Spleen (tissue), 11 donors: ENCODE measurements around the gene KCNE3. TPM values are rescaled to one million over a fixed set of nuclear protein-coding genes. Genes with fewer than 3 reads are reported as not detected.
A peak's percentile ranks its signal among the peaks of the same experiment; 100 is the strongest.

Experiments
- DNase-seq: peaks from one replicate; pipeline ENCODE4 v3.0.0-alpha.2; 2020
- H3K27ac ChIP-seq, 8 donors: fragments of 200-600 bp; sonication (generic) in 7 of 8; 1 replicate in 4 of 8; 2 replicates in 4 of 8; pipeline versions ENCODE4 v1.5.0 to v1.8.0; 2016 to 2021; ENCODE audit warnings: inconsistent platforms in 4 of 8, mild to moderate bottlenecking in 4 of 8, moderate library complexity in 1 of 8
- H3K27me3 ChIP-seq, 7 donors: fragments of 200-600 bp; sonication (generic) in 6 of 7; replicated peaks in 1 of 7; 1 replicate in 4 of 7; 2 replicates in 3 of 7; pipeline versions ENCODE4 v1.5.0 to v1.8.0; 2016 to 2021; ENCODE audit warnings: inconsistent platforms in 3 of 7, mild to moderate bottlenecking in 1 of 7
- H3K36me3 ChIP-seq, 6 donors: fragments of 200-600 bp; sonication (generic) in 5 of 6; 1 replicate in 4 of 6; 2 replicates in 2 of 6; pipeline versions ENCODE4 v1.5.0 to v1.8.0; 2016 to 2021; ENCODE audit warnings: inconsistent platforms in 2 of 6
- H3K4me1 ChIP-seq, 6 donors: fragments of 200-600 bp; sonication (generic) in 5 of 6; 1 replicate in 3 of 6; 2 replicates in 3 of 6; pipeline versions ENCODE4 v1.5.0 to v1.8.0; 2016 to 2021; ENCODE audit warnings: inconsistent platforms in 3 of 6
- H3K4me3 ChIP-seq, 8 donors: fragments of 200-600 bp; sonication (generic) in 7 of 8; 1 replicate in 4 of 8; 2 replicates in 4 of 8; pipeline versions ENCODE4 v1.5.0 to v1.8.0; 2016 to 2021; ENCODE audit warnings: inconsistent platforms in 4 of 8, mild to moderate bottlenecking in 4 of 8, moderate library complexity in 2 of 8
- H3K9me3 ChIP-seq, 8 donors: fragments of 200-600 bp; sonication (generic) in 7 of 8; 1 replicate in 4 of 8; 2 replicates in 4 of 8; pipeline versions ENCODE4 v1.5.0 to v1.8.0; 2016 to 2021; ENCODE audit warnings: inconsistent platforms in 4 of 8
- CTCF ChIP-seq, 11 experiments: fragments of 200-600 bp in 7 of 11; fragments of 450-650 bp in 4 of 11; sonication (generic) in 4 of 11; IDR thresholded peaks in 8 of 11; conservative IDR thresholded peaks in 3 of 11; 1 replicate in 7 of 11; 2 replicates in 4 of 11; pipeline versions ENCODE4 v1.4.0 to v1.8.0; 2016 to 2021; ENCODE audit warnings: antibody characterized with exemption in 11 of 11, inconsistent platforms in 4 of 11, mild to moderate bottlenecking in 1 of 11
- POLR2A ChIP-seq, 3 donors: fragments of 450-650 bp; IDR thresholded peaks; one replicate each; pipeline ENCODE4 v1.5.1; 2017; ENCODE audit warnings: antibody characterized with exemption in 3 of 3, mild to moderate bottlenecking in 1 of 3
- POLR2AphosphoS5 ChIP-seq, 3 donors: sonication (generic); formaldehyde crosslinking; IDR thresholded peaks; one replicate each; pipeline ENCODE4 v1.5.1; 2017; ENCODE audit warnings: antibody characterized with exemption in 3 of 3
- WGBS, 5 donors: extraction: QIAGEN DNeasy Blood & Tissue Kit in 3 of 5; methylation state at CpG; one replicate each; pipeline versions ENCODE4 v1.1.5 to v1.1.7; 2013 to 2018; 5-methylcytosine and 5-hydroxymethylcytosine counted together
- intact Hi-C: fragments of 100-400 bp; cut with DNase I; formaldehyde crosslinking; loops from one replicate; pipeline ENCODE4 v1.15.0; 2023; ENCODE audit warnings: low total_unique reads
- polyA plus RNA-seq, 3 donors: library from polyadenylated mRNA; stranded (reverse); fragments of 200-250 nt; gene quantifications; one replicate each; pipeline ENCODE4 v1.2.1, GENCODE V29; 2013
- total RNA-seq, 7 donors: library from RNA; depleted of rRNA in 3 of 7; stranded (reverse); fragments of >200 nt in 3 of 7; fragmentation: NEBNext Ultra II Directional in 4 of 7; extraction: Animal tissue kit (Norgen Biotek cat#: 25700) in 4 of 7; gene quantifications; one replicate each; pipeline versions ENCODE4 v1.1.0 to v1.2.1, GENCODE V29; 2016 to 2021
- donor health status: healthy with polysubstance abuse.
- donor health status: DM: no; HTN: no; CAD: no; lungs with moderate emphysema.
- donor health status: DM: no; HTN: no; CAD: no.
- donor health status: Bipolar disorder and iron deficiency.
- donor health status: healthy.
- donor health status: DM: no; HTN: no; CAD: no.
- donor health status: DM: yes; HTN: yes; CAD: no.

The KCNE3 gene
- total and polyA plus RNA-seq, 10 donors = 4.2 to 61.8 (median 23.3) TPM

DNA sequence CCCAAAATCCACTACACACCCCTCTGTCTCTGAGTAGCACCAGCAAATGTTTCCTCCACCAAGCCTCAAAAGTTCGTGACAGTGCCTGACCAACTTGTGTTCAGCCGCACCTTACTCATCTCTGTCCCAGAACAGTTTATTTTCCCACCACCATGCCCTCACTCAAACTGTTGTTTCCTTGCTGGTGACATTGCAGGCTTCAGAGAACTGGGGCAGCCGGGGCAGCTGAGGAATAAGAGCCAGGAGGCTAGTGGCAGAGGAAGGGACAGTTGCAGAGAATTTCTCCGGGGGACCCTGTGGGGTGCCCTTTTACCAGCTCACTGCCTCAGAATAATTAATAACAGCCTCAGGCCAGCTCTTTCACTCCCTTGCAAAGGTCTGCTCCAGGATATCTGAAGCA is 709 bp upstream of the KCNE3 start:
- H3K27me3 ChIP-seq = peaks cover 0 to 25% (median 0%) of the 10 kb centered on the region in 7 donors
- TF ChIP-seq POLR2A (IDR thresholded peaks at IDR 0.05) (no peak), CTCF (IDR thresholded peaks at IDR 0.05 in 8 of 11, conservative IDR thresholded peaks at IDR 0.05 in 3 of 11) (no peak), POLR2AphosphoS5 (IDR thresholded peaks at IDR 0.05) (no peak)
- intact Hi-C loops = no loop called here
- peak overlapping the region in 6 of 8 donors; percentile 63 to 86 (median 74) for H3K27ac ChIP-seq
- peak overlapping the region in 1 of 8 donors; percentile 71 for H3K4me3 ChIP-seq
- H3K36me3 ChIP-seq = no peaks in the 10 kb centered on the region
- DNase-seq = no peak
- 75 to 89% (median 79%) methylated on average over 4 of the region's 4 CpGs for WGBS, 5 donors
- peaks cover 3 to 48% (median 21%) of the 10 kb centered on the region in 6 donors for H3K4me1 ChIP-seq
- H3K9me3 ChIP-seq = no peaks in the 10 kb centered on the region

DNA sequence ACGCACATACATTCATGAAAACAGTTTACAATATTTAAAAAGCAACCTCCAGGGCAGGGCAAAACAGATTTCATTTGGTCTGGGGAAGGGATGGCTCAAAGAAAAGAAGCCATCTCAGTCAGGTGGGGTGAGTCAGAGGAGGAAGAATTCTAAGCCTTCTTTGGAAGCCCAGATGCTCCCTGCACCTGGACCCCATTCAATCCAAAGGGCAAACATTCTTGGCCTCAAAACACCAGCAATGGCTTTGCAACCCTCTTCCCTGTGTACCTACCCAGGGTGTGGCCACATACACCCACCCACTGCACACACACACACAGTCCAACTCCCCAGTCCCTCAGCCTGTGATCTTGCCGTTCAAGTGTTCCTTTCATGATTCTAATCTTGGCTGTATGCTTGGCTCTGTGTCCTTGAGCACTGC is 2.0 kb downstream of the KCNE3 start:
- 64 to 88% (median 75%) methylated on average over 2 of the region's 2 CpGs for WGBS, 5 donors
- no peak for DNase-seq
- intact Hi-C loops = no loop called here
- Histone ChIP-seq H3K27ac (peak overlapping the region in 1 of 8 donors; percentile 1), H3K4me3 (no peak overlapping the region), H3K9me3 (no peaks in the 10 kb centered on the region), H3K36me3 (no peaks in the 10 kb centered on the region), H3K4me1 (peaks cover 10 to 69% (median 28%) of the 10 kb centered on the region in 6 donors), H3K27me3 (peaks cover 0 to 25% (median 0%) of the 10 kb centered on the region in 7 donors)
- no peak for TF ChIP-seq POLR2A (IDR thresholded peaks at IDR 0.05)
- TF ChIP-seq POLR2AphosphoS5 (IDR thresholded peaks at IDR 0.05) = no peak
- TF ChIP-seq CTCF (IDR thresholded peaks at IDR 0.05 in 8 of 11, conservative IDR thresholded peaks at IDR 0.05 in 3 of 11) = no peak

DNA sequence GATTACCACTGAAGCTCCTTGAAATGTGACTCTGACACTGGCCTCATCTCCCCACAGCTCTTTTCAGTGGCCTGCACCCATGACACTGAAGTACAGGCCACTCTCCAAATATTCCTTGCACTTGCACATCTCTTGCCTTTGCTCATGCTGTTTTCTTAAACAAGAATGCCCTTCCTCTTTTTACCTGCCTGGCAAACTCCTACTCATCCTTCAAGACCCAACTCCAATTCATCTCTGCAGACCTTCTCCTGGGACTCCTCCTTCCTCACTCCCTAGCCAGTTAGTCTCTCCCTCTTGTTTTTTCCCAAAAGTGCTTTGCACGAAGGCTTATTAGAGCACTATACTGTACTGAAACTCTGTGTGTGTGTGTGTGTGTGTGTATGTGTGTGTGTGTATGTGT is 2.6 kb downstream of the KCNE3 start:
- H3K9me3 ChIP-seq = no peaks in the 10 kb centered on the region
- WGBS, 5 donors = 88 to 95% (median 88%) methylated on average over 1 of the region's 1 CpG
- no peaks in the 10 kb centered on the region for H3K36me3 ChIP-seq
- intact Hi-C loops = no loop called here
- DNase-seq = no peak
- peaks cover 0 to 25% (median 0%) of the 10 kb centered on the region in 7 donors for H3K27me3 ChIP-seq
- no peak overlapping the region for H3K4me3 ChIP-seq
- peak overlapping the region in 1 of 8 donors; percentile 93 for H3K27ac ChIP-seq
- TF ChIP-seq CTCF (IDR thresholded peaks at IDR 0.05 in 8 of 11, conservative IDR thresholded peaks at IDR 0.05 in 3 of 11) = no peak
- no peak for TF ChIP-seq POLR2A (IDR thresholded peaks at IDR 0.05)
- TF ChIP-seq POLR2AphosphoS5 (IDR thresholded peaks at IDR 0.05) = no peak
- peaks cover 10 to 74% (median 28%) of the 10 kb centered on the region in 6 donors for H3K4me1 ChIP-seq

DNA sequence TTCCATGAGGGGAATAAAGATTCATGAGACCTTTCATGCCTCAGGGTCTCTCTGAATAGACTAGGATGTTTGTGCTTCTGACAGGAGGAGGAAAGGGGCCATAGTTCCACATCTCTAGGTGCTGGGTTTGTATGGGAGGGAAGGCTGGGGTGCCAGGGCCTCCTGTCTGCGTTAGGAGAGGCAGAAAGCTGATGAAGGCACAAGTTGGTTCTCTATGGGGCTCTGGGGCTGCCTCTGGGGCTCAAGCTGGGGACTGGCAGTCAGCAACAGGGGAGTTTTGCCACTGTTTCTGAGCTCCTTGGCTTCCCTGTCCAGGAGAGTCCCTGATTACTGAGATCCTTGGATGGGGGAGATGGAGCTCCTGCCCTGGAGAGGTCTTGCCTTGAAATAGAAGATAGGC is 4.1 kb downstream of the KCNE3 start:
- Histone ChIP-seq H3K36me3 (peaks cover 0 to 7% (median 0%) of the 10 kb centered on the region in 6 donors), H3K27me3 (peaks cover 0 to 24% (median 0%) of the 10 kb centered on the region in 7 donors), H3K27ac (peak overlapping the region in 6 of 8 donors; percentile 74 to 93 (median 90)), H3K4me1 (peaks cover 10 to 80% (median 28%) of the 10 kb centered on the region in 6 donors), H3K4me3 (no peak overlapping the region), H3K9me3 (no peaks in the 10 kb centered on the region)
- no peak for DNase-seq
- intact Hi-C loops = no loop called here
- 50 to 95% (median 84%) methylated on average over 1 of the region's 1 CpG for WGBS, 5 donors
- TF ChIP-seq POLR2A (IDR thresholded peaks at IDR 0.05) (no peak), POLR2AphosphoS5 (IDR thresholded peaks at IDR 0.05) (no peak), CTCF (IDR thresholded peaks at IDR 0.05 in 8 of 11, conservative IDR thresholded peaks at IDR 0.05 in 3 of 11) (no peak)
